ENCODE results near the gene RELN. TPM values are rescaled to one million over a fixed set of nuclear protein-coding genes. Genes with fewer than 3 reads are reported as not detected.

Gene RELN
- total RNA-seq, 2 experiments from 2014 or later = not detected

DNA sequence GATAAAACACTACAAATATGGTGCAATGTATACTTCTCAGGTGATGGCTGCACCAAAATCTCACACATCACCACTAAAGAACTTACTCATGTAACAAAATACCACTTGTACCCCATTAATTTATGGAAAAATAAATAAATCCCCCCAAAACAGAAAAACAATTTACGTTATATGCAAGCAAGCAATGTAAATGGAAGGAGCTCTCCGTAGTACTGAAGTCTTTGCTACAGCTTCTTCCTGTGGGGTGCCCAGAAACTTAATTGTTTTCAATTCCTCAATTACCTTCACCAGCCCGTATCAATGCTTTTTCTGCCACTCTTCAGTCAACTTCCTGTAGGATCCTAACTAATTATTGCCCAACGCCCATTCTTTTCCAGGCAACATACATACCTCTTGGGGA lies 138.1 kb downstream of the RELN start:
- no peak for ATAC-seq (ENCODE audit: poor library complexity)
- intact Hi-C loops (cut with DNase I, micrococcal nuclease) = no loop called here
- Histone ChIP-seq H3K36me3 (ENCODE audit: insufficient read depth, low read length) (no peaks in the 10 kb centered on the region), H3K4me3 (ENCODE audit: low read length) (no peak overlapping the region), H3K9me3 (ENCODE audit: control insufficient read depth in 1 of 2, insufficient read depth in 1 of 2, low read length in 2 of 2) (no peaks in the 10 kb centered on the region), H3K27me3 (ENCODE audit: control insufficient read depth in 1 of 2, insufficient read depth in 2 of 2, low read length in 2 of 2) (no peaks in the 10 kb centered on the region), H3K27ac (ENCODE audit: low read depth in 1 of 2, low read length in 2 of 2) (no peak overlapping the region), H3K4me1 (ENCODE audit: insufficient read depth, low read length) (no peaks in the 10 kb centered on the region)
- H3K4me3 Mint-ChIP-seq = no peak overlapping the region
- POLR2A ChIA-PET = no interaction called here
- peaks cover 14% of the 10 kb centered on the region for H3K27me3 Mint-ChIP-seq
- no peak overlapping the region for H3K27ac Mint-ChIP-seq
- H3K9me3 Mint-ChIP-seq = peaks cover 3% of the 10 kb centered on the region
- DNase-seq = no peak
- H3K36me3 Mint-ChIP-seq (ENCODE audit: low read depth) = no peaks in the 10 kb centered on the region
- CTCF ChIA-PET = no interaction called here
- no peaks in the 10 kb centered on the region for H3K4me1 Mint-ChIP-seq (ENCODE audit: low read depth)
- TF ChIP-seq, protein P1, sequence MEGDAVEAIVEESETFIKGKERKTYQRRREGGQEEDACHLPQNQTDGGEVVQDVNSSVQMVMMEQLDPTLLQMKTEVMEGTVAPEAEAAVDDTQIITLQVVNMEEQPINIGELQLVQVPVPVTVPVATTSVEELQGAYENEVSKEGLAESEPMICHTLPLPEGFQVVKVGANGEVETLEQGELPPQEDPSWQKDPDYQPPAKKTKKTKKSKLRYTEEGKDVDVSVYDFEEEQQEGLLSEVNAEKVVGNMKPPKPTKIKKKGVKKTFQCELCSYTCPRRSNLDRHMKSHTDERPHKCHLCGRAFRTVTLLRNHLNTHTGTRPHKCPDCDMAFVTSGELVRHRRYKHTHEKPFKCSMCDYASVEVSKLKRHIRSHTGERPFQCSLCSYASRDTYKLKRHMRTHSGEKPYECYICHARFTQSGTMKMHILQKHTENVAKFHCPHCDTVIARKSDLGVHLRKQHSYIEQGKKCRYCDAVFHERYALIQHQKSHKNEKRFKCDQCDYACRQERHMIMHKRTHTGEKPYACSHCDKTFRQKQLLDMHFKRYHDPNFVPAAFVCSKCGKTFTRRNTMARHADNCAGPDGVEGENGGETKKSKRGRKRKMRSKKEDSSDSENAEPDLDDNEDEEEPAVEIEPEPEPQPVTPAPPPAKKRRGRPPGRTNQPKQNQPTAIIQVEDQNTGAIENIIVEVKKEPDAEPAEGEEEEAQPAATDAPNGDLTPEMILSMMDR (IDR thresholded peaks at IDR 0.05) = no peak

DNA sequence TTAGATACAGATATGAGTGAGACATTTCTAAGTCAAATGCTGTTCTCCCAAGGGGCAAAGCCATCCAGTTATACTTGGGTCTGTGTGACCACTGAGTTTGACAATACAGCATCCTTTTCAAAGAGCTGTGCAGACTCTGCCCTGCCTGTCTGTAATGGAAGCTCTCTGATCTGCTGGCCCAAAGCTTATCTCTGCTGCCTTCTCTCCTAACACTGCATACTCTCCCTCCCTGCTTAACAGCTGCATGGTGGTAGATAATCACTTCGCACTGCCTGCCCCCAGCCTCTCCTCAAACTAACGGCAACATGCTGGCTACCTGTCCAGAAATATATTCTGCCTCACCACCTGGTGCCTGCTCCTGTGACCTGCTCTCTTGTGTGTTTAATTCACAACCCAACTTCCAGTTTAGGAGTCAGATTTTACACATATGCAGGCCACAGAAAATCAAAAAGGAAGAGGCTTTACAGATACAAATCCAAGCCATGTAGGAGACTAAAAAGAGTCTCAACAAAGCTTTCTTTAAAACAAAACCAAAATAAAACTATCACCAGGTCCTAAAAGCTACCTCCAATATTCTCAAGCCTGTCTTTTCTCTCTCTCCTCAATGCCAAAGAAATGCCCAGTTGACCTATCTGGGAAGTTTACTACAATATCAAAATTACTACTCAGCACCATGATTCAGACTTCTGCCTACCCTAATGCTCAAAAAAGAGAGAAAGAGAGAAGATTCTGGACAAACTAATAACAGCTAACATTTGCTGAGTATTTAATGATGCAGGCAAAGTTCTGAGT lies 145.6 kb downstream of the RELN start:
- H3K27me3 Mint-ChIP-seq = no peaks in the 10 kb centered on the region
- ATAC-seq (ENCODE audit: poor library complexity) (no peak), DNase-seq (no peak)
- no peaks in the 10 kb centered on the region for H3K36me3 Mint-ChIP-seq (ENCODE audit: low read depth)
- Histone ChIP-seq H3K4me3 (ENCODE audit: low read length) (no peak overlapping the region), H3K36me3 (ENCODE audit: insufficient read depth, low read length) (no peaks in the 10 kb centered on the region), H3K27me3 (ENCODE audit: control insufficient read depth in 1 of 2, insufficient read depth in 2 of 2, low read length in 2 of 2) (no peaks in the 10 kb centered on the region), H3K9me3 (ENCODE audit: control insufficient read depth in 1 of 2, insufficient read depth in 1 of 2, low read length in 2 of 2) (no peaks in the 10 kb centered on the region), H3K4me1 (ENCODE audit: insufficient read depth, low read length) (no peaks in the 10 kb centered on the region), H3K27ac (ENCODE audit: low read depth in 1 of 2, low read length in 2 of 2) (no peak overlapping the region)
- TF ChIP-seq, protein P1 (IDR thresholded peaks at IDR 0.05) = no peak
- intact Hi-C loops (cut with DNase I, micrococcal nuclease) = no loop called here
- ChIA-PET CTCF (no interaction called here), POLR2A (no interaction called here)
- no peak overlapping the region for H3K4me3 Mint-ChIP-seq
- no peak overlapping the region for H3K27ac Mint-ChIP-seq
- no peaks in the 10 kb centered on the region for H3K9me3 Mint-ChIP-seq
- H3K4me1 Mint-ChIP-seq (ENCODE audit: low read depth) = no peaks in the 10 kb centered on the region

DNA sequence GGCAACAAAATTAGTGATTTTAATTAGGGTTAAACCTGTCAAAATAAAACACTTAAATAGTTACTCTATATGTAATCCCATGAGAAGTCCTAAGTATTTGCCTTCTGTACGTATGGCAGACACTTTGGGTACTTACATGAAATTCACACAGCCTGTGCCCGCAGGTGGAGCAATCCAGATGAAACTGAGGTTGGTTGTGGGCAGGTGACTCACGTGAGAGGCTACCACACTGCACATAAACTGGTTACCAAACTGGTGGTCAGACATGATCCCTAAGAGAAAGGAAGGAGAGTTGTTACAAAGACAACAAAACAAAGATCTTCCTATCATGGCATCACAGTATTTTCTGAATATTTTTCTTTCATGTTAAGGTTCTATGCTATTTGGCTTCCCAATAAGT lies 156.1 kb downstream of the RELN start:
- no peak overlapping the region for H3K4me3 Mint-ChIP-seq
- intact Hi-C loops (cut with DNase I, micrococcal nuclease) = no loop called here

More for the DNA sequence above, 156.1 kb downstream of the RELN start:
- Mint-ChIP-seq H3K27ac (no peak overlapping the region), H3K4me1 (ENCODE audit: low read depth) (no peaks in the 10 kb centered on the region), H3K9me3 (no peaks in the 10 kb centered on the region), H3K27me3 (peaks cover 7% of the 10 kb centered on the region), H3K36me3 (ENCODE audit: low read depth) (no peaks in the 10 kb centered on the region)
- CTCF ChIA-PET = no interaction called here
- Histone ChIP-seq H3K27ac (ENCODE audit: low read depth in 1 of 2, low read length in 2 of 2) (no peak overlapping the region), H3K9me3 (ENCODE audit: control insufficient read depth in 1 of 2, insufficient read depth in 1 of 2, low read length in 2 of 2) (no peaks in the 10 kb centered on the region), H3K36me3 (ENCODE audit: insufficient read depth, low read length) (no peaks in the 10 kb centered on the region), H3K27me3 (ENCODE audit: control insufficient read depth in 1 of 2, insufficient read depth in 2 of 2, low read length in 2 of 2) (no peaks in the 10 kb centered on the region), H3K4me3 (ENCODE audit: low read length) (no peak overlapping the region), H3K4me1 (ENCODE audit: insufficient read depth, low read length) (no peaks in the 10 kb centered on the region)
- POLR2A ChIA-PET = no interaction called here
- TF ChIP-seq, protein P1 (IDR thresholded peaks at IDR 0.05) = no peak
- ATAC-seq (ENCODE audit: poor library complexity) = no peak
- no peak for DNase-seq

Data from CD4-positive, alpha-beta T cell (primary cell).